Fibroblast of skin of back (primary cell): ENCODE results near the gene FCN2.

Source experiments
- DNase-seq: peaks from one replicate; pipeline ENCODE4 v3.0.0-alpha.2; 2013

FCN2 gene

DNA sequence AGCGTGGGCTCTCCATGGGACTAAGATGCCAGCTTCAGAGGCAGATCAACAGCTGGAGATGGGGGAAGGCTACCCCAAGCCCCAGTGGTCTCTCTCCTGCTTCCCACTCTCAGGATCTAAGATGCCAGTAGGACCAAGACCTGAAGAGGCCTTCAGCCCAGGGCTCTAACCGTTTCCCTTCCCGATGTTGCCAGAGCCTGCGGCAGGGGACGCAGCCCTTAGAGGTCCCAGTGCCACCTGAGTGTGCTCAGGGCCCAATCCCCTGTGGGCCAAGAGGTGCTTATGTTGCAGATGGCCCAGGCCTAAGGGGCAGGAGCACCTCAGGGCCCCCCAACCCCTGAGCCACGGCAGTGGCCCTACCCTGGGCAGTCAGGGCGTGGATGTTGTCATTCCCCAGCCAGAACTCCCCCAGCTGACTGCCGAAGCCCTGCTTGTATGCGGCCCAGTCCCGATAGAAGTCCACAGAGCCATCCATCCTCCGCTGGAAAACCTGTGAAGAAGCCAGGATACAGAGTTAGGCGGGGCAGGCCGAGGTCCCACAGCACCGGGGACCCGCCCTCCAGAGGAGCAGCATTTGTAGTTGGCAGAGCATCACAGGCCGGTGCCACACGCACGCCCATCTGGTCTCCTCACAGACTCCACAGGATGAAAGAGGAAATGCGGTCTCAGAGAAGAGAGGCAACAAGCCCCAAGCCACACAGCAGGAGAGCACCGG, 31.7 kb downstream of the FCN2 start:
- DNase-seq, result no peak

DNA sequence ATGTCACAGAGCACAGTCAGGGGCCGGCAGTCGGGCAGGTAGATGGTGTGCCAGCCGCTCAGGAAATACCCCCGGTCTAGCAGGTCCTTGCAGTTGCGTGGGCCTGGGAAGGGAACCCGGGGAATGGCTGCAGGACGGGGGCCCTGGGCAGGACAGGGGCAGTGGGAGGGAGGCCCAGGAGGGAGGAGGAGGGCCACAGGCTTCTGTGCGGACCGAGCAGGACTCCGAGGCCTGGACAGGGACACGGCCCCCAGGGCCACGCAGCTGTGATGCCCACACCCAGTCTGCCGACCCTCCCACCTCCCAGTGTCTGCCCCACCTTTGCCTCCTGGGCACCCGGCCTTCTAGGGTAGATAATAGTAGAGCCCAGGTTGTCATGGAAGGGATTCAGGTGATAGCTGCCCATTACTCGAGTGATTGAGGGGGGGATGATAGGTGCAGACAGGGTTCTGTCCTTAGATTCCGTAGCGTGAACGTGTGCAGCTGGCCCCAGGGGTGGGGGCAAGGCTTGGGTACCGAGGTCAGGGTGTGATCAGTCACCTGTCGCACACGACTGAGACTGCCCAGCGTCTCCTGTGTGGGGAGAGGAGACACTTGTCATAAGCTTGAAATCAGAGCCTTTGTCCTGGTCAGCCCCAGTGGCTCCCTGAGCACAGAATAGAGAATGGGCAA, 32.6 kb downstream of the FCN2 start:
- no peak for DNase-seq

DNA sequence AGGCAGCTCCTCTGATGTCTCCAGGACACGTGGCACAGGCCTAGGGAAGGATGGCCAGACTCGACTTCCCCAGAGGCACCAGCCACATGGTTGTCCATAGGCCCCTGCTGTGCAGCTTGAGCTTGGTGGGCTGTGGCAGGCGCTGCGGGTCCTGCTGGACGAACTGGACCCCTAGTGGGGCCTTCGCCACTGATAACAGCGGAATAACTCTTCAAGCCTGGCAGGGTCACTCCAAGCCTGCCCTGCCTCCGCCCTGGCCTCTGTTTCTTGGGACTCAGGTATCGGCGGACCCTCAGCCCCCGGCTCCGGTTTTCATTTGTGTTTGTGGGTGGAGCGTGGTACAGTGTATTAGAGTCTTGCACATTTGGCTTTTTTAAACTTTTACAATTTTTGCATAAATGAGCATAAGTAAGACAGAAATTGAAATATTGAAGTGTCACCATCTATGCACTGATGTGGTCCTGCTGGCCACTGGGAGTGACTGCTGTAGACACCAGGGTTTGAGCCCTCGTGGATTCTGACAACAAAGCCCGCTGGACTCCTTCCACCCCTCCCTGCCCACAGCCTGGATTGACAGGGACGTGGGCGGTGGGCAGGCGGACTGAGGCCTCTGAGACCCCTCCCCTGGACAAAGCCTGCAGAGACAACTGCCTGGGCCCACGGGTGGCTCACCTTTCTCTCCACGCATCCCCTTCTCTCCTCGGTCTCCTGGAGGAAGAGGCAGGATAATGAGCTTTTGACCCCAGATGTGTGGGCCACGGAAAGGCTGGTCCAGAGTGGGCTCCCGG, 33.3 kb downstream of the FCN2 start:
- no peak for DNase-seq

DNA sequence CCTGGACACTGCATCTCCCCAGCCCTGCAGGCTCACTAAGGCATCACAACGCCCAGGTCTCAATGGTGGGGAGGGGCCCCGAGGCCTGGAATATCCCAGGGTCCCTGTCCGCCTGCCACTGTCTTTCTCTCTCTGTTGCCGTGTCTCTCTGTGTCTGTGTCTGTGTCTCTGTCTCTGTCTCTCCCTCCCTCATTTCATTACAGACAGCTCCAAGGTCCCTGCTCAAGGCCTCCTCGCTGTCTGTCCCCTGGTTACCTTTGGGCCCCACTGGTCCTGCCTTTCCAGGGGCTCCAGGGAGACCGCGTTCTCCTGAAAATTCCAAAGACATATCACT, 33.9 kb downstream of the FCN2 start:
- DNase-seq, result no peak

DNA sequence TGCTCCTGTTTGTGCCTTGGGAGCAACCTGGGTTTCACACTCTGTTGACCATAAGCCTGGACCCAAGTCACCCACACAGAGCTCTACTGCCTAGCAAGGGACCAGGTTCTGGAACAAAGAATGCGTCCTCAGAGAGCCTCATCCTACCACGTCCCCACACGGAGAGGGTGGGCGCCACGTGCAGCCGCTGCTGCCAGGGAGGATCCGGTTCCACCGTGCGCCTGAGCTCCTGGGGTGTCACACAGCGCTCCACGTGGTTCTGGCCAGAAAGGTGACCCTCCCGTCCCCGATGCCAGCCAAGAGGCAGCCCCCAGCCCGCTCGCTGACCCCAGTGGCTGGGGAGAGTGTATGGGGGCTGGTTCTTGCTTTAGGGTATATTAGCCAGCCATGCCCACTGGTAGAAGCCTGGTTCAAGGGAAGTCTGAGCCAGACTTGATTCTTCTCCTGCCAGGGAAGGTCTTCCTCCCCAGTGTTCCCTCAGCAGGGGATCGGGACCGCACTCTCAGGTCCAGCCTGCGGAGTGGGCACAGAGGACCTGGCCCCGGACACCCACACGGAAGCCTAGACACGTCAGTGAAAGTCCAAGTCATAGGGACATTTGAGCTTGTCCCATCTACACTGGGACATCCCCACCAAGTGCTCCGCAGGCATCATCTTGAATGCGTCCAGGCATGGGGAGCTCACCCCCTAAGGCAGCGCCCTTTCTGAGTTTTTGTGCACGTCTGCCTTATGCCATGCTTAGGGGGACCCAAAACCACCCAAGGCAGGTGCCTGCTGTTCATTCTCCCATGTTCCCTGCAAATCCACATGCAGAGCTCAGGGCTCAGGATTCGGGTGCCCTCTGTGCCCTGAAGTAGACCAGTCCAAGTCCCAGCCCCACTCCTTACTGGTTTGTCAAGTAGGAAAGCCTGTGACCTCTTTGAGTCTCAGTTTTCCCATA, 34.7 kb downstream of the FCN2 start:
- no peak for DNase-seq

GRCh38 chr9:134916161-134916665, 35.6 kb downstream of the FCN2 start:
- DNase-seq, result no peak

GRCh38 chr9:134917431-134918373, 37.1 kb downstream of the FCN2 start, which contains the start of gene FCN1:
Gene FCN1 (minus strand): TSS chr9:134917912. CDS start chr9:134917871, 41 bp downstream.
- DNase-seq, result no peak

GRCh38 chr9:134918646-134919045, 38.0 kb downstream of the FCN2 start:
- no peak for DNase-seq

GRCh38 chr9:134919303-134919702, 38.7 kb downstream of the FCN2 start:
- DNase-seq, result no peak

DNA sequence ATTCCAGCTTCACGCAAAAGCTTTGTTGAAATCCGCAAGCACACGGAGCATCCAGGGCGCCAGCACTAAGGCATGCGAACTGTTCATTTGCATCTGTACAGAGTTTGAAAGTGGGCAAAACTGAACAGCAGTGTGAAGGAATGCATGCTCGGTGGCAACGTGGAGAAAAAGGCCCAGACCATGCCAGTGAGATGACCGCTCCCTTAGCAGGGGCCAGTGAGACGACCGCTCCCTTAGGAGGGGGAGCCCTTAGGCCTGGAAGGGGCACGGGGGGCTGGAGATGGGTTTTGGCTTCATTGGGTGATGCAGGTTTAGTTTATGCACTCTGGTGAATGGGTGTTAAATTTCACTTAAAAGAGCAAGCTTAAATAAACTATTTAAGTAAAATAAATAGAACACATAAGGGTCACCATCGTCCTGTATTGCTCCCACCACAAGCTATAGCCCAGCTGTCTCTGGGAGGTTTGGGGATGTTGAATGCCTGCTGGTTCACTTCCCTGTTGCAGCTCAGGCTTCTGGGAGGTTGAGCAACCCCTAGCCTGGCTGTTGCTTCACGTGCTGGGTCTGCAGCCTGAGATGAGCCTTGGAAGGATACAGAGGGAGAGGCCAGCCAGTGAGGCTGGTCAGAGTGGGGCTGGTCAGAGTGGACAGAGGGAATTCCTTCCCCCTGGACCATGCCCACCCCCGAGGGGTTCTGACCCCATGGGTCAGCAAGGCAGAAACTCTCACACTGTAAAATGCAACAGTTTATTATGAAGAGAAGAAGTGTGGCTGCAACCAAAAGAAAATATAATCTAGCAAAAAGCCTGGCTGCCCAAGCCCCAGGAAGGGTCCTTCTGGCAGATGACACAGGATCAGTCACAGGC, 41.7 kb downstream of the FCN2 start:
- DNase-seq, result no peak

DNA sequence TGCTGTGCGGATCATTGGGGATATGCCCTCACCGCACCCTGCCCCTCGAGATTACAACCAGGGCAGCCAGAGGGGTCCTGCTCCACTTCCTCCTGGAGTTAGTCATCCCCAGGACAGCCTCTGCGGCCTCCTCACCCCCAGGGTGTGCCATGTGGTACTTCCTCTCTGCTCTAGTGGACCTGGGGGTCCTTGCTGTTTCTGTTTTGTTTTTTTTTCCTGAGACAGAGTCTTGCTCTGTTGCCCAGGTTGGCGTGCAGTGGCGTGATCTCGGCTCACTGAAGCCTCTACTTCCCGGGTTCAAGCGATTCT, 42.3 kb downstream of the FCN2 start:
- DNase-seq, result no peak

DNA sequence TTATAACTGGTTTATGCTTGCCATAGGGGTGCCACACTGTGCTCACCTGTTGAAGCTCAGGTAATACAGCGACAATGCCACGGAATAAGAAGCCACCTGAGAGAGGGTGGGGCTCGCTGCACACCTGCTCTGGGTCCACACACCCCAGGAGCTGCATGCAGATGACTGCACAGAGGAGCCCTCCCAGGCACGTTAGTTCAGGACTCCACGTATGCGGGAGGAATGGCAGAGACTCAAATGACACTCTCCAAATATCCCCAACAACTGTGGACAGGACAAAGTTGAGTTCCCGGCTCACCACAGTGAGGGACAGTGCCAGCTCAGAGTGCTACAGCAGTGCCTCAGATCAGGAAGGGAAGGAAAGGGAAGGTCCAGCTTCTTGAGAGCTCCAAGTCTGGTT, 42.9 kb downstream of the FCN2 start:
- DNase-seq, result no peak

DNA sequence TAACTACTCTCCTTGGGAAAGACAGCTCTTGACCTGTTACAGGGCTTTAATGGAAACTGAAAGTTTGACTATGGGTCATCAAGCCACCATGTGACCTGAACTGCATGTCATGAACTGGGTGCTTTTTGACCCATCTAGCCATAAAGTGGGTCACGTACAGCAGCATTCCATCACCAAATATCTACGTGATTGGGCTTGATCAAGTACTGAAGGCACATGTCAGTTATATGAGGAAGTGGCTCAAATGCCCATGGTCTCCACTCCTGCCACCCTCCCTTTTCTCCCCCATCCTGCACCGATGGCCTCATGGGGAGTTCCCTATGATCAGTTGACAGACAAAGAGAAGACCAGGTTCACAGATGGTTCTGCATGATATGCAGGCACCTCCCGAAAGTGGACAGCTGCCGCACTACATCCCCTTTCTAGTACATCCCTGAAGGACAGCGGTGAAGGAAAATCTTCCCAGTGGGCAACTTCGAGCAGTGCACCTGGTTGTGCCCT, 44.5 kb downstream of the FCN2 start:
- no peak for DNase-seq

GRCh38 chr9:134928436-134929192, 48.0 kb downstream of the FCN2 start:
- DNase-seq, result no peak

DNA sequence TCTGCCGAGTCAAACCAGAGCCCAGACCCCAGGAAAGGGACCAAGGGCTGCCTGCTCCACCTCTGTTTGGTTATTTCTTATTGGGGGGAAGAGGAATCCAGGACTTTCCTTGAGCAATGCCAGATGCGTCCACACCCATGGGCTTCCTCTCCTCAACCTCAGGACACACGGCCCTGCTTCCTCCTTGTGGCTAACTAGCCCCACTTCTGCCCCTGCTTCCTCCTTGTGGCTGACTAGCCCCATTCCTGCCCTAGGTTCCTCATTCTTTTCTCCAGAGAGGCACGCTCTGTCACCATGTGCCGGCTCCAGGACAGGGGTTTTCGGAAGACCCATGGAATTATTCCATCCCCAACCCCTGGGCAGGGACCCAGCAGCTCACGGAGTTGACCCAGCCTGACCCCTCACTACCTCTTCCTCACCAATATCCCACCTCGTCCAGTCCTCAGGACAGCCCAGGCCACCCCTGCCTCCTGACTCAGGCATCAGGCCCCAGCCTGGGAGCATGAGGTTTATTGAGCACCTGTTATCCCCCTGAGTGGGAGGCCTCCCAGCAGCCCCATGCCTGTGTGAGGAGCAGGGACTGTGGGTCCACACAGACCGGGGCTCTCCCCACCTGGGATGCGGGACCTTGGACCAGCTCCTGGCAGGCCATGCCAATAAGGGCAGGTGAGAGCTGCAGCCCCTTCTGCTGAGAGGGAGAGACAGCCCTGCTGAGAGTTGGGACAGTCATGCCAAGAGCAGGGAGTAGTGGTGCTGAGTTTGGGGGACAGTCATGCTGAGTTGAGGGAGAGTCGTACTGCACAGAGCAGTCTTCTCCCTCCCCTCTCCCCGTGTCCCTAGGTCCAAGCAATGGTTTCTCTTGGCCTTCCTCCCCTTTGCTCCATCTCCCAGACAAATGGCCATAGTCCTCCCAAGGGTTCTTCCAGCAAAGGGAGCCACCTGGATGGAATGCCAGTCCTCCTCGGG, 48.9 kb downstream of the FCN2 start:
- no peak for DNase-seq

DNA sequence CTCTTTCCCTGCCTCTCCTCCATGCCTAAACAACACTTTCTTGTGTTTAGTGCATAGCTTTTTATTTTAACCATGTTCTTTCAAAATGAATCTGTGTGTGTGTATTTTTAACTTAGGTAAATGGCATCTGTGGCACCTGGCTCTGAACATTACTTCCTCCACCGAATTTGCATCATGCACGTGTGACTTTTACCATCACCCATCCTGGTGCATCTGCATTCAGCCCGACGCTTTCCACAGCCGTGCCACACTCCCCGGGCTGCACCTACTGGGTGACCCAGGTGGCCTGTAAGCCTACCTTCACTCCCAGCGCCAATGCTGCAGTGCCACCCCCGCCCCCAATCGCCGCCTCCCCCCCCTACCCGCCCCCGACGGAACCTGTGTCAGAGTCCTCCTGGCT, 49.8 kb downstream of the FCN2 start:
- no peak for DNase-seq

- DNase-seq, result no peak
Measured at GRCh38 chr9:134932171-134932570, 51.6 kb downstream of the FCN2 start.

DNA sequence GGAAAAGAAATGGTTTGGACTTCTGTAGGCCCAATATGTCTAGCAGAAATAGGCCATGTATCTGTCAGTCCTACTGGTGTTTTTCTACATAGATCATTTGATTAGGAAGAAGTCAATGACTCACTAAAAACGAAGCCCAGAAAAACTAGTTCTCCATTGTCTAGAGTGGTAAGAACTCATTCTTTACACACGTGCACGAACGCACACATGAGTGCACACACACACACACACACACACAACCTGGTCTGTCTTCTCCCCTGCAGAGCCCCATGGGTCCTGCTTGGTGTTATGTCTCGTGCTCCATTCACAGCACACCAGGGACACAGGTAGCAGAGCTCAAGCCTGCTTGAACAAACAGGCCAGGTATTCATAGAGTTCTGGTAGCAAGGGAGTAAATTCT, 52.0 kb downstream of the FCN2 start:
- no peak for DNase-seq
